ENCODE data around the gene TRNP1.
A peak's percentile ranks its signal among the peaks of the same experiment; 100 is the strongest.

DNA sequence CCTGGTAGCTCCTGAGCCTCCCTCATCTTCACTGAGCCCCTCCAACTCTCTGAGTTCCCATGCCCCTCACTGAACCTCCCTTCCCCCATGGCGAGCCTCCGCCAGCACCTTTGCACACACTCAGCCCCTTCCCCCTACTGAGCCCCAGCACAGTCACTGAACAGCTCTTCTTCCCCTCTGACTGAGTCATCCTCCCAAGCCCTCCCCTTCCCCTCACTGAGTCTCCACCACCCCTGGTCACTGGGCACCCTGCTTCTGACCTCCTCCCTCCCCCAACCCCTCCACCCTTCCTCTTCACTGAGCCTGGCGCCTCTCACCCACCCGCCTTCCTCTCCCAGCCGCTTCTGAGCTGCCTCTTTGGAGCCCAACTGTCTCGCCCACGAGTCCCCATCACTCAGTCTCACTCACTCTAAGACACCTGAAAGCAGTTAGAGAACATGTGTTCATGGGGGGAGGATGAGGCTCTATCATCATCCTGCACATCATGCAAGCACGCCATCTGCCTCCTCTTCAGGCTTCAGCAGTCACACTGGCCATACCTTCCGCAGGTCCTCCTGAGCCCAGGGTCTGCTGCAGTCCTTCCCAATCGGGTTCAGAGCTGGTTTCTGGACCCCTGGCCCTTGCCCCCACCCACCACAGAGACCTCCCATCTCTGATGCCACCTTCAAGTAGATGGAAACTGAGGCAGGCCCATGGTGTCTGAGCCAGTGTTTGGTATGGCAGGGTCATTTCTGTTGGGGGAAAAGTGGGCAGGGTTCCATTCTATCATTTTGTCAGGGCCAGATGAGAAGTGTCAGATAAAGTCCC is 2.0 kb upstream of the TRNP1 start:
- TF ChIP-seq, protein P1, sequence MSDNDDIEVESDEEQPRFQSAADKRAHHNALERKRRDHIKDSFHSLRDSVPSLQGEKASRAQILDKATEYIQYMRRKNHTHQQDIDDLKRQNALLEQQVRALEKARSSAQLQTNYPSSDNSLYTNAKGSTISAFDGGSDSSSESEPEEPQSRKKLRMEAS (IDR thresholded peaks at IDR 0.05; ENCODE audit: low read depth, low read length): peak; percentile 73; the same call in 1 of the 2 replicates
- TF ChIP-seq POLR2A (IDR thresholded peaks at IDR 0.05; ENCODE audit: extremely low read depth, insufficient read length): no peak
- TF ChIP-seq, protein P2, sequence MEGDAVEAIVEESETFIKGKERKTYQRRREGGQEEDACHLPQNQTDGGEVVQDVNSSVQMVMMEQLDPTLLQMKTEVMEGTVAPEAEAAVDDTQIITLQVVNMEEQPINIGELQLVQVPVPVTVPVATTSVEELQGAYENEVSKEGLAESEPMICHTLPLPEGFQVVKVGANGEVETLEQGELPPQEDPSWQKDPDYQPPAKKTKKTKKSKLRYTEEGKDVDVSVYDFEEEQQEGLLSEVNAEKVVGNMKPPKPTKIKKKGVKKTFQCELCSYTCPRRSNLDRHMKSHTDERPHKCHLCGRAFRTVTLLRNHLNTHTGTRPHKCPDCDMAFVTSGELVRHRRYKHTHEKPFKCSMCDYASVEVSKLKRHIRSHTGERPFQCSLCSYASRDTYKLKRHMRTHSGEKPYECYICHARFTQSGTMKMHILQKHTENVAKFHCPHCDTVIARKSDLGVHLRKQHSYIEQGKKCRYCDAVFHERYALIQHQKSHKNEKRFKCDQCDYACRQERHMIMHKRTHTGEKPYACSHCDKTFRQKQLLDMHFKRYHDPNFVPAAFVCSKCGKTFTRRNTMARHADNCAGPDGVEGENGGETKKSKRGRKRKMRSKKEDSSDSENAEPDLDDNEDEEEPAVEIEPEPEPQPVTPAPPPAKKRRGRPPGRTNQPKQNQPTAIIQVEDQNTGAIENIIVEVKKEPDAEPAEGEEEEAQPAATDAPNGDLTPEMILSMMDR (IDR thresholded peaks at IDR 0.05; ENCODE audit: low read depth, low read length): no peak
- TF ChIP-seq MYC (IDR thresholded peaks at IDR 0.05; ENCODE audit: low read depth, low read length): peak; percentile 49; the same call in 1 of the 2 replicates

Measured in NB4 (cell line).